HUES48 (cell line): ENCODE measurements around the gene LAMC3.

Experiments used
- H3K27ac ChIP-seq: one replicate; pipeline ENCODE4 v1.7.0; 2013; ENCODE audit warnings: low read depth, low read length, inconsistent platforms
- H3K27me3 ChIP-seq: 2 replicates; pipeline ENCODE4 v1.6.1; 2013; ENCODE audit warnings: mild to moderate bottlenecking, low read length; ENCODE audit not compliant: control insufficient read depth, insufficient read depth
- H3K36me3 ChIP-seq: 2 replicates; pipeline ENCODE4 v1.6.1; 2013; ENCODE audit warnings: low read length; ENCODE audit not compliant: control insufficient read depth, insufficient read depth
- H3K4me1 ChIP-seq: 2 replicates; pipeline ENCODE4 v1.6.1; 2013; ENCODE audit warnings: mild to moderate bottlenecking, low read length; ENCODE audit not compliant: control insufficient read depth, insufficient read depth
- H3K4me3 ChIP-seq: 2 replicates; pipeline ENCODE4 v1.5.1; 2013; ENCODE audit warnings: mild to moderate bottlenecking, low read depth, low read length
- H3K9ac ChIP-seq: 2 replicates; pipeline ENCODE4 v1.6.1; 2013; ENCODE audit warnings: mild to moderate bottlenecking, low read depth, low read length, moderate library complexity
- H3K9me3 ChIP-seq: 2 replicates; pipeline ENCODE4 v1.6.1; 2013; ENCODE audit warnings: low read length; ENCODE audit not compliant: control insufficient read depth, insufficient read depth

LAMC3 gene

DNA sequence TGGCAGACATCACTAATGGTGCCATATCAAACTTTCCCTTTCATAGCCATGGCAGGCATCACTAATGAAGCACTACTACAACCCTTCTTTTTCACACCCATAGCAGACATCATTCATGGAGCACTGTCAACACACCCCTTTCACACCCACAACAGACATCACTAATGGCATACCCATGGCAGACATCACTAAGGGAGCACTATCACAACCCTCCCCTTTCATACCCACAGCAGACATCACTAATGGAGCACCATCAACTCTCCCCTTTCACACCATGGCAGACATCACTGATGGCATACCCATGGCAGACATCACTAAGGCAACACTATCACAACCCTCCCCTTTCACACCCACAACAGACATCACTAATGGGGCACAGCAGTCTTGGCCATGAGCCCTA, 33.7 kb downstream of the LAMC3 start:
- H3K9me3 ChIP-seq, result no peaks in the 10 kb centered on the region
- H3K9ac ChIP-seq, result no peak overlapping the region
- H3K36me3 ChIP-seq, result peaks cover 21% of the 10 kb centered on the region; the same call in 1 of the 2 replicates
- no peak overlapping the region for H3K27ac ChIP-seq
- no peaks in the 10 kb centered on the region for H3K27me3 ChIP-seq
- no peak overlapping the region for H3K4me3 ChIP-seq
- no peaks in the 10 kb centered on the region for H3K4me1 ChIP-seq

DNA sequence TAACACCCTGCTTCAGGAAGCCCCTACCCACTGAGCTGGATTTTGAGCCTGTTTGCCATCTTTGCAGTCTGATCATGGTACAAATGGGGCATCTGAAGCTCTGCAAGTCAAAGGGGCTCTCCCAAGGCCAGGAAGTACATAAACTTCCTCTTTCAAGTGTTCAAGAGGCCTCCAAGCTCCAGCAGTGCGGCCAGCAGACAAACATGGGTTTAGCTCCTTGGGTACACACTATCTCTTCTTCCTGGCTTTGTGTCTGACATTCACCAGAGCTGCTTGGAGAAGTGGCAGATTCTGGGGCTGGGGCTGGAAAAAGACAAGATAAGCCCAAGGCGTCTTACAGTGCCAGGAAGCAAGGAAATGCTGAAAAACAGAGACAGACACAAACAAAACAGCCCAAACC, 34.1 kb downstream of the LAMC3 start:
- Histone ChIP-seq H3K36me3 (peaks cover 21% of the 10 kb centered on the region; the same call in 1 of the 2 replicates), H3K4me3 (no peak overlapping the region), H3K9ac (no peak overlapping the region), H3K4me1 (no peaks in the 10 kb centered on the region), H3K9me3 (no peaks in the 10 kb centered on the region), H3K27me3 (no peaks in the 10 kb centered on the region), H3K27ac (no peak overlapping the region)

DNA sequence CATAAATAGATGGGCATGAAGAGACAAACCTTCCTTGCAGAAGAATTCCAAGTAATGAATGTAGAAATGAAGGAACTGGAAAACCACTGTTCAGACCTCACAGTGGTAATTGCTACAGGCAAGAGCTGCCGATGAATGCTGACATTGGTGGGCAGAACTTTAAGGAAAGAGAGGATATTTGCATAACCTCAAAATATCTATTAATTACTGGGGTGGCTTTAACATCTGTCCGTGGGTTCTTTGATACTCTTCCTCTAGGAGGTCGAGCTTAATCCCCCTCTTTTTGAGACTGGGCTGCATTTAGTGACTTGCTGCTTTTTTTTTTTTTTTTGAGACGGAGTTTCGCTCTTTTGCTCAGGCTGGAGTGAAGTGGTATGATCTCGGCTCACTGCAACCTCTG, 34.7 kb downstream of the LAMC3 start:
- no peaks in the 10 kb centered on the region for H3K4me1 ChIP-seq
- peaks cover 21% of the 10 kb centered on the region; the same call in 1 of the 2 replicates for H3K36me3 ChIP-seq
- H3K27ac ChIP-seq, result no peak overlapping the region
- no peak overlapping the region for H3K9ac ChIP-seq
- no peaks in the 10 kb centered on the region for H3K27me3 ChIP-seq
- H3K9me3 ChIP-seq, result no peaks in the 10 kb centered on the region
- no peak overlapping the region for H3K4me3 ChIP-seq

DNA sequence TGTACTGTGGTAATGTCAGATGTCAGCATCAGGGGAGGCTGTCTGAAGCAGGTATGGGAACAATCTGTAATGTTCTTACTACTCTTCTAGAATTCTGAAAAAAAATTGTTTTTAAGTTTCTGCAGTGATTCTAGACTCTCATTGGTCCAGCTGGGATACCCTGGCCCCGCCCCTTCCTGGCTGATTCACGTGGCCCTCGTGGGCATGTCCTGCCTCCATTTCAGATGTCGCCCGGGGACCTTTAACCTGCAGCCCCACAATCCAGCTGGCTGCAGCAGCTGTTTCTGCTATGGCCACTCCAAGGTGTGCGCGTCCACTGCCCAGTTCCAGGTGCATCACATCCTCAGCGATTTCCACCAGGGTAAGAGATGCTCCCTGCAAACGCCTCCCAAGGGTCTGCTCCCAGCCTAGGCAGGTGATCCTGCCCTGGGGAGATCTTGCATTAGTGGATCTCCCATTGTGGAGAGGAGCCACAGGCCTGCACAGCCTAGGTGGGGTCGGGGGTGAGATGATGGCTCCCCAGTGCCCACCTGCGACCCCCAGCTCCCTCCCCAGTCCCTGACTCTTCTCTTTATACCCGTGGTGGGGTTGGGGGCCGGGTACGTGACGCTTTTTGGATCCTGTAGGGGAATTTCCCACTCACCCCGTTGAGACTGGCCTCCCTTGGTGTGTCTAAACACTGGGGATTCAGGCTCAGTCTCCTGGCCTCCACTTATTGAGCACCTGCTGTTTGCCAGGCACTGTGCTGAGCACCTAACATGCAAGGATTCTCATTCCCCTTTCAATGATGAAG, 36.5 kb downstream of the LAMC3 start:
- Histone ChIP-seq H3K4me1 (no peaks in the 10 kb centered on the region), H3K27me3 (no peaks in the 10 kb centered on the region), H3K9me3 (no peaks in the 10 kb centered on the region), H3K9ac (no peak overlapping the region), H3K27ac (no peak overlapping the region), H3K4me3 (no peak overlapping the region), H3K36me3 (peaks cover 30% of the 10 kb centered on the region; the same call in 1 of the 2 replicates)

DNA sequence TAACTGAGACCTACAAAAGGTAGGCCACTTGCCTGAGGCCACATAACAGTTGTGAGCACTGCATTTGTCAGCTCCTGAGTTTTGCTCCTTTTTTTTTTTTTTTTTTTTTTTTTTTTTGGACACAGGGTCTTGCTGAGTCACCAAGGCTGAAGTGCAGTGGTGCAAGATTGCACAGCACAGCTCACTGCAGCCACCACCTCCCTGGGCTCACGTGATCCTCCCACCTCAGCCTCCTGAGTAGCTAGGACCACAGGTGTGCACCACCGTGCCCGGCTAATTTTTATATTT, 37.1 kb downstream of the LAMC3 start:
- Histone ChIP-seq H3K36me3 (peaks cover 30% of the 10 kb centered on the region; the same call in 1 of the 2 replicates), H3K27ac (no peak overlapping the region), H3K4me1 (no peaks in the 10 kb centered on the region), H3K9ac (no peak overlapping the region), H3K9me3 (no peaks in the 10 kb centered on the region), H3K27me3 (no peaks in the 10 kb centered on the region), H3K4me3 (no peak overlapping the region)

DNA sequence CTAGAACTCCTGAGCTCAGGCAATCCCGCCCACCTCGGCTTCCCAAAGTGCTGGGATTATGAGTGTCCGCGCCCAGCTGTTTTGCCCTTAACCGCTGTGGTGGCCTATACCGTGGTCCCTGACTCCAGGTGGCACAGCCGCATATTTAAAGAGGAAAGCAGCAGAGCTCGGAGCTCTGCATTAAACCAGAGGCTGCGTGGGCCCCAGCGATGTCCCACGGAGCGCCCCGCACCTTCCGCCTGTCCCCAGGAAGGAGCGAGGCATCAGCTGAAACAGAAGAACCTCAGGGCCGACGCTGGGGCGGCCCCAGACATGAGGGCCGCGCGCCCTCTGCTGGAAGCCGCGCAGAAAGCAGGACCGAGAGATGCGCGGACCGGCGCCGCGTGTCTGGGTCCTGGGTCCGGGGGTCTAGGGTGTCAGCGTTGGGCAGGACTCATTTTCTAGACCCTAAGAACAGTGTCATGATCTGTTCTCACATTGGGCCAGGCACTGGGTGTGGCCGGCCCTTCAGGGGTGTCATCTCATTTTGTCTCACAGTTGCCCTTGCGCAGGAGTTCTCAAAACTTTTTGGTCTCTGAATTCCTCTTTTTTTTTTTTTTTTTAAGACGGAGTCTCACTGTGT, 37.7 kb downstream of the LAMC3 start:
- H3K27ac ChIP-seq, result no peak overlapping the region
- no peaks in the 10 kb centered on the region for H3K27me3 ChIP-seq
- H3K4me1 ChIP-seq, result no peaks in the 10 kb centered on the region
- no peaks in the 10 kb centered on the region for H3K9me3 ChIP-seq
- peaks cover 25% of the 10 kb centered on the region; the same call in 1 of the 2 replicates for H3K36me3 ChIP-seq
- H3K9ac ChIP-seq, result no peak overlapping the region
- no peak overlapping the region; the same call in 1 of the 2 replicates for H3K4me3 ChIP-seq

DNA sequence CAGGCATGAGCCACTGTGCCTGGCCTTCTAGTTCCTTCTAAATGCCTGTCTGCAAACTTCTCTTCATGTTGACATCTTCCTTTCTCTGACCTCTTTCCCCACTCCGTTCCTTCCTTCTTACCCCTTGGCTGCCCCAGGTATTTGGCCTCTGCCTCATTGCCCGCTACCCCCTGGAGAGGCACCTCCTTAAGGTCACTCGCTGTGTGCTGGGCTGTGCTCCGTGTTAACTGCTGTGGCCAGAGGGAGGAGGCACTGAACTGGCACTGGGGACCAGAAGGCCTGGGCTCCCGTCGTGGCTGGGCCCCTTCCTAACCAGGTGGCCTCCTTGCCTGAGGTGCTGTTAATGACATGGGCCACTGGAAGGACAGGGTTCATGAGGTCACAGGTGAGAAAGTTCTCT, 39.4 kb downstream of the LAMC3 start:
- Histone ChIP-seq H3K4me3 (no peak overlapping the region), H3K27me3 (no peaks in the 10 kb centered on the region), H3K9ac (no peak overlapping the region), H3K4me1 (no peaks in the 10 kb centered on the region), H3K36me3 (peaks cover 13% of the 10 kb centered on the region; the same call in 1 of the 2 replicates), H3K9me3 (no peaks in the 10 kb centered on the region), H3K27ac (no peak overlapping the region)

DNA sequence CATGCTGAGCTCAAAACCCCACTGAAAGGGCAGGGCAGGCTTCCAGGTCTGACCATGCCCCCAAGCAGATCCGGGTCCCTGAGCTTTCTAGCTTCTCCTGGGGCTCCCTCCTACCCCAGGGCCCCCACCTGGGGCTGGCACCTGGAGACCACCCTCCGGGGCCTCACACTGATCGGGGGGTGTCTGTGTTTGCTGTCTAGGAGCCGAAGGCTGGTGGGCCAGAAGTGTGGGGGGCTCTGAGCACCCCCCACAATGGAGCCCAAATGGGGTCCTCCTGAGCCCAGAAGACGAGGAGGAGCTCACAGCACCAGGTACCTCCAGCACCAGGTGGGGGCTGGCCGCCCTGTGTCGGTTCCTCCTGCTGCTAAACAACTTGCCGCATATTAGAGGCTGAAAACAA, 39.8 kb downstream of the LAMC3 start:
- H3K9me3 ChIP-seq, result no peaks in the 10 kb centered on the region
- H3K36me3 ChIP-seq, result peaks cover 13% of the 10 kb centered on the region; the same call in 1 of the 2 replicates
- H3K27me3 ChIP-seq, result no peaks in the 10 kb centered on the region
- no peak overlapping the region for H3K9ac ChIP-seq
- H3K4me3 ChIP-seq, result no peak overlapping the region
- no peak overlapping the region for H3K27ac ChIP-seq
- no peaks in the 10 kb centered on the region for H3K4me1 ChIP-seq

DNA sequence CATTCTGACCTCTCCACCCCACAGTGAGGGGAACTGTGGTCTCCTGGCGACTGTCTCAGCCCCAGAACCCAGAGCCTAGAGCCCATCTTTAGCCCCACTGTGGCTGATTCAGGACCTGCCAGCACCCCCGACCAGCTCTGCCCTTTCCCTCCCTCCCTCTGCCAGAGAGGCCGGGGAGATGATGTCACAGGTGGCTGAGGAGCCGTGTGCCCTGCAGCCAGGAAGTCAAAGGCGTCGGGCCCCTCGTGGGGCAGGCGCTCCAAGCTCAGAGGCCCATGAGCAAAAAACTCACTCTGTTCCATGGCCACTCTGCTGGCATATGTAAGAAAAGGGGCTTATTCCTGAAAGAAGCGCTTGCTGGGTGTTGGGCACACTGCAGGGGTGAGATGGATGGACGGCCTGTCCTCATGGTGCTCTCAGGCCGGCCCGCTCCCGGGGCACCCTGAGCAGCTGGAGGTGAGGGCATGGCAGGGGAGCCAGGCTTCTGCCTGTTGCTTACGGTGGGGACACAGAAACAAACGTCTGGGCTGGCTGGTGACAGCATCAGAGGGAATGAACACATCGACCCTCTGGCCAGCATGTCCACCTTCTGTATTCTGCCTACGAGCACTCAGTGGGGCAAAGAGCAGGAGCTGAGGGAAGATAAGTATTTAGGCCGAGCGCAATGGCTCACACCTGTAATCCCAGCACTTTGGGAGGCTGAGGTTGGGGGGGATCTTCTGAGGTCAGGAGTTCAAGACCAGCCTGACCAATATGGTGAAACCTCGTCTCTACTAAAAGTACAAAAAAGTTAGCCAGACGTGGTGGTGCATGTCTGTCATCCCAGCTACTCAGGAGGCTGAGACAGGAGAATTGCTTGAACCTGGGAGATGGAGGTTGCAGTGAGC, 41.1 kb downstream of the LAMC3 start:
- Histone ChIP-seq H3K27ac (no peak overlapping the region), H3K4me3 (no peak overlapping the region), H3K36me3 (peaks cover 13% of the 10 kb centered on the region; the same call in 1 of the 2 replicates), H3K9me3 (no peaks in the 10 kb centered on the region), H3K27me3 (no peaks in the 10 kb centered on the region), H3K4me1 (no peaks in the 10 kb centered on the region), H3K9ac (no peak overlapping the region)

DNA sequence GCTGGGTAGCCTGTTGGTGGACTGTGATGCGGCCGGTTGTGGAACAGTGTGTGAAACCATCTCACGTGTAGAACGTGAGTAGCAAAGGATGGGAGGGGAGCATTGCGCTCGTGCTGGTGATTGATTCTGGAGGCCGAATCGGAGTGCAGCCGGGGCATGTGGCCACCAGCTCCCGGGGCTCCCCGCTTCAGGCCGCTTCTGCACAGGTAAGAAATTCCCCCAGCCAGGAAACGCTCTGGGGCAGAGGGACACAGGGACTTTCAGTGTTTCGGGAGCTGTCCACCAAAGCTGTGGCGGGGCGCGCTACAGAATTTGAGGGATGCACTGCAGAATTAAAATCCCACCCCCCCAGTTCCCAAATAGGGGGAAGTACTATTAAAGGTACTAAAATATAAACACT, 41.9 kb downstream of the LAMC3 start:
- Histone ChIP-seq H3K4me3 (no peak overlapping the region), H3K9ac (no peak overlapping the region)

More for the DNA sequence above, 41.9 kb downstream of the LAMC3 start:
- H3K9me3 ChIP-seq, result no peaks in the 10 kb centered on the region
- H3K4me1 ChIP-seq, result no peaks in the 10 kb centered on the region
- no peak overlapping the region for H3K27ac ChIP-seq
- peaks cover 13% of the 10 kb centered on the region; the same call in 1 of the 2 replicates for H3K36me3 ChIP-seq
- H3K27me3 ChIP-seq, result no peaks in the 10 kb centered on the region
